IMR-90 (cell line): Measurements from ENCODE around the gene ANKRD11. TPM values are rescaled to one million over a fixed set of nuclear protein-coding genes. Genes with fewer than 3 reads are reported as not detected.

Source experiments
- ATAC-seq: fragments of 200-7000 bp; cut with Tn5 transposase; 2 replicates; pipeline ENCODE4 v1.9.1; 2020; ENCODE audit warnings: low read depth, mild to moderate bottlenecking, moderate library complexity
- BruUV-seq: library from RNA; stranded (reverse); fragments of 400-500 nt; replicated peaks from 2 replicates; lab custom pipeline; 2021; lab: Mats Ljungman, UMichigan
- CTCF ChIA-PET: fragments of 300-600 bp; formaldehyde crosslinking; extraction: SDS; loops from one replicate; lab custom pipeline; 2021; ENCODE audit warnings: antibody characterized with exemption; lab: Yijun Ruan, JAX
- POLR2A ChIA-PET: fragments of 300-600 bp; sonication (Branson Sonifier 250); formaldehyde crosslinking; loops from one replicate; lab custom pipeline; 2022; ENCODE audit warnings: antibody characterized with exemption; ENCODE audit not compliant: unreplicated experiment; lab: Charles Lee
- DNase-seq: peaks from one replicate; pipeline ENCODE4 v3.0.0; 2013
- H2AFZ ChIP-seq: replicated peaks from 2 replicates; pipeline ENCODE3; 2013; ENCODE audit warnings: low read length, mild to moderate bottlenecking; ENCODE audit not compliant: poor library complexity
- H2AK5ac ChIP-seq: 2 replicates; pipeline ENCODE4 v1.6.1; 2013; ENCODE audit warnings: low read depth, low read length, inconsistent platforms
- H2AK9ac ChIP-seq: replicated peaks from 2 replicates; pipeline ENCODE3; 2013; ENCODE audit warnings: mild to moderate bottlenecking, low read depth, low read length, moderate library complexity; ENCODE audit not compliant: poor library complexity
- H2BK120ac ChIP-seq: 2 replicates; pipeline ENCODE4 v1.6.1; 2013; ENCODE audit warnings: low read depth, low read length, inconsistent platforms
- H2BK15ac ChIP-seq: 3 replicates; pipeline ENCODE4 v1.6.1; 2013; ENCODE audit warnings: low read depth, low read length, inconsistent platforms
- H2BK20ac ChIP-seq: 2 replicates; pipeline ENCODE4 v1.6.1; 2013; ENCODE audit warnings: low read depth, mild to moderate bottlenecking, inconsistent platforms, low read length, moderate library complexity
- H2BK5ac ChIP-seq: 2 replicates; pipeline ENCODE4 v1.6.1; 2013; ENCODE audit warnings: mild to moderate bottlenecking, low read depth, low read length, inconsistent platforms; ENCODE audit not compliant: poor library complexity, severe bottlenecking
- H3K14ac ChIP-seq: replicated peaks from 2 replicates; pipeline ENCODE4 v1.6.1; 2013; ENCODE audit warnings: low read depth, low read length, inconsistent platforms
- H3K18ac ChIP-seq: 2 replicates; pipeline ENCODE4 v1.6.1; 2013; ENCODE audit warnings: low read depth, low read length, control low read depth
- H3K23ac ChIP-seq: 2 replicates; pipeline ENCODE4 v1.6.1; 2013; ENCODE audit warnings: low read depth, low read length, inconsistent platforms
- H3K27ac ChIP-seq: 2 replicates; pipeline ENCODE4 v1.5.1; 2013; ENCODE audit warnings: mild to moderate bottlenecking, control low read depth, low read length; ENCODE audit not compliant: insufficient read depth
- H3K27me3 ChIP-seq: 2 replicates; pipeline ENCODE4 v1.6.1; 2013; ENCODE audit warnings: low read length; ENCODE audit not compliant: control insufficient read depth, insufficient read depth
- H3K36me3 ChIP-seq: 2 replicates; pipeline ENCODE4 v1.6.1; 2013; ENCODE audit warnings: low read length, mixed read lengths; ENCODE audit not compliant: control insufficient read depth, insufficient read depth
- H3K4ac ChIP-seq: 2 replicates; pipeline ENCODE4 v1.6.1; 2013; ENCODE audit warnings: low read depth, low read length, inconsistent platforms
- H3K4me1 ChIP-seq: 2 replicates; pipeline ENCODE4 v1.6.1; 2013; ENCODE audit warnings: low read length, mixed read lengths; ENCODE audit not compliant: control insufficient read depth, insufficient read depth
- H3K4me2 ChIP-seq: 2 replicates; pipeline ENCODE4 v1.6.1; 2013; ENCODE audit warnings: low read depth, mild to moderate bottlenecking, control low read depth, low read length, moderate library complexity
- H3K4me3 ChIP-seq: 2 replicates; pipeline ENCODE4 v1.5.1; 2013; ENCODE audit warnings: low read depth, mild to moderate bottlenecking, control low read depth, low read length, moderate library complexity; ENCODE audit not compliant: insufficient read depth
- H3K56ac ChIP-seq: 2 replicates; pipeline ENCODE4 v1.6.1; 2013; ENCODE audit warnings: low read length, inconsistent platforms; ENCODE audit not compliant: insufficient read depth; ENCODE audit errors: extremely low read depth
- H3K79me1 ChIP-seq, 2 experiments: 2 replicates each; pipeline ENCODE4 v1.6.1; 2013; ENCODE audit warnings: low read length in 2 of 2, inconsistent platforms in 1 of 2, low read depth in 1 of 2
- H3K9ac ChIP-seq: 2 replicates; pipeline ENCODE4 v1.6.1; 2013; ENCODE audit warnings: low read depth, low read length, control low read depth
- H3K9me1 ChIP-seq: 2 replicates; pipeline ENCODE4 v1.6.1; 2013; ENCODE audit warnings: low read length, inconsistent platforms; ENCODE audit not compliant: insufficient read depth
- H3K9me3 ChIP-seq: 2 replicates; pipeline ENCODE4 v1.6.1; 2013; ENCODE audit warnings: low read length; ENCODE audit not compliant: control insufficient read depth, insufficient read depth
- H4K20me1 ChIP-seq: 2 replicates; pipeline ENCODE4 v1.6.1; 2013; ENCODE audit warnings: low read length, inconsistent platforms; ENCODE audit not compliant: insufficient read depth
- H4K5ac ChIP-seq: 2 replicates; pipeline ENCODE4 v1.6.1; 2013; ENCODE audit warnings: mild to moderate bottlenecking, low read depth, low read length, control low read depth
- H4K8ac ChIP-seq, 2 experiments: 2 replicates each; pipeline ENCODE4 v1.6.1; 2013; ENCODE audit warnings: low read depth in 2 of 2, low read length in 2 of 2, control low read depth in 1 of 2, inconsistent platforms in 1 of 2
- H4K91ac ChIP-seq: 2 replicates; pipeline ENCODE4 v1.6.1; 2013; ENCODE audit warnings: low read depth, low read length, inconsistent platforms; ENCODE audit not compliant: insufficient read depth
- WGBS, 2 experiments: methylation state at CpG; one replicate each; pipeline versions ENCODE4 v1.1.5 to v1.1.7; 2013; ENCODE audit warnings: missing lambda C conversion rate in 2 of 2; ENCODE audit not compliant: insufficient read length in 1 of 2; ENCODE audit errors: extremely low coverage in 2 of 2; 5-methylcytosine and 5-hydroxymethylcytosine counted together
- dilution Hi-C: fragments of 300-500 bp; cut with HindIII; formaldehyde crosslinking; loops from one replicate; pipeline ENCODE4 v1.14.3; 2018; ENCODE audit warnings: low sequenced_read_pairs; ENCODE audit not compliant: unreplicated experiment
- in situ Hi-C: fragments of 300-500 bp; cut with MboI; formaldehyde crosslinking; loops from 3 replicates; pipeline ENCODE4 v1.14.3; 2019; ENCODE audit warnings: low sequenced_read_pairs, inconsistent platforms, mixed read lengths
- intact Hi-C: fragments of 100-400 bp; cut with micrococcal nuclease; formaldehyde crosslinking; loops from 2 replicates; pipeline ENCODE4 v1.10.0; 2022
- polyA plus RNA-seq, 3 experiments: library from polyadenylated mRNA; depleted of rRNA; stranded (reverse); fragments of >200 nt; gene quantifications; 2 replicates each; pipeline ENCODE4 v1.2.3, GENCODE V29; 2012; ENCODE audit warnings: low replicate concordance in 1 of 3
- total RNA-seq: library from RNA; depleted of rRNA; stranded (reverse); fragments of >200 nt; gene quantifications from 2 replicates; pipeline ENCODE4 v1.2.3, GENCODE V29; 2012
- TF ChIP-seq, protein P1 (sequence below): fragments of 150-350 bp; IDR thresholded peaks from 2 replicates; pipeline ENCODE4 v1.6.1; 2016; ENCODE audit warnings: low read depth, mild to moderate bottlenecking, low read length, moderate library complexity, borderline replicate concordance

The ANKRD11 gene
- total and polyA plus RNA-seq, 2 of the 4 experiments (the other 2 are of a cell fraction), result 46.8 to 71.9 TPM

DNA sequence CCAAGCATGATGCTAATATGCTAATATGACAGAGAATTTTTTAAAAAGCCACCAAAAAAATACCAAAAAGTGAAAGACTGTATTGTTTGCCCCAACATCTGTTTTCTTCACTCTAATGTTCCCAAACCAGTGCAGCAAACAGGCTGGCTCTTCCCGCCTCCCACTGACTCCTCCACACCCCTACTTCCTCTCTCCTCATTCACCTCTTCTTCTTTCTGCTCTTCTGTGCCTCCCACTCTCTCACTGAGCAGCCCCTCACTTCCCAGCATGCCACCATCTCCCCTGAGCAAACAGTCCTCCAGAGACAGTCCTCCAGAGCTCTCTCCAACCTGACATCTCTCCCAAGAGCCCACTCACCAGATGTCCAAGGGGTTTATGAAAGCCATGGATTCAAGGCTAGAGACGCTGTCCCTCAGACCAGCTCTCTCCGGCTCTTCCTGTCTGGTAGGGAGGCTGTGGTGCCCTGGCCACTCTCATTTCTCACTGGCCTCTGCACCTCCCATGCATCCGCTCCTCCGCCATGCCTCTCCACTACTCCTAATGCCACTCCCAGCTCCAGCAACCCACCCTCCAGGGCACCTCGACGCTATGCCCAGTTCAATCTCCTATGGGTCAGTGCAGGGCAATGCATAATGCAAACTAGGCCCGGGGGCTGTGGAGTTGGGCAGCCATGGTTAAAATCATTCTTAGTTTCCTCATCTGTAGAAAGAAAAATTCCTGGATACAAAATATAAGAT lies 52.9 kb downstream of the ANKRD11 start:
- H2AK9ac ChIP-seq, result no peak overlapping the region
- H4K5ac ChIP-seq, result no peak overlapping the region
- H3K9me1 ChIP-seq, result peaks cover 67% of the 10 kb centered on the region
- H2BK5ac ChIP-seq, result no peak overlapping the region
- BruUV-seq, result no TSS peak
- intact Hi-C loops, result no loop called here
- no peak overlapping the region for H3K4me3 ChIP-seq
- no peak overlapping the region for H3K9ac ChIP-seq
- ChIA-PET POLR2A (no interaction called here), CTCF (no interaction called here)
- peaks cover 2 to 89% of the 10 kb centered on the region in 2 experiments; a peak in 2 of 4 replicates for H3K79me1 ChIP-seq
- H2BK20ac ChIP-seq, result no peak overlapping the region
- no peak overlapping the region for H3K14ac ChIP-seq
- no peak for ATAC-seq
- peaks cover 5% of the 10 kb centered on the region; the same call in 1 of the 2 replicates for H3K36me3 ChIP-seq
- no peak overlapping the region for H3K4me2 ChIP-seq
- H3K27me3 ChIP-seq, result no peaks in the 10 kb centered on the region
- no peak overlapping the region for H4K8ac ChIP-seq
- DNase-seq, result no peak
- no peak overlapping the region for H4K91ac ChIP-seq
- no peak overlapping the region for H3K56ac ChIP-seq
- dilution Hi-C loops, result no loop called here
- no peak overlapping the region for H3K18ac ChIP-seq
- peaks cover 23% of the 10 kb centered on the region for H3K4me1 ChIP-seq
- WGBS, 2 experiments, result 100% methylated on average over 3 of the region's 8 CpGs; no CpG with 5 or more reads in 1 of the 2 experiments
- in situ Hi-C loops, result no loop called here
- H2BK15ac ChIP-seq, result no peak overlapping the region
- H4K20me1 ChIP-seq, result peaks cover 100% of the 10 kb centered on the region
- no peak overlapping the region for H2AFZ ChIP-seq
- no peaks in the 10 kb centered on the region for H3K9me3 ChIP-seq
- TF ChIP-seq, protein P1, sequence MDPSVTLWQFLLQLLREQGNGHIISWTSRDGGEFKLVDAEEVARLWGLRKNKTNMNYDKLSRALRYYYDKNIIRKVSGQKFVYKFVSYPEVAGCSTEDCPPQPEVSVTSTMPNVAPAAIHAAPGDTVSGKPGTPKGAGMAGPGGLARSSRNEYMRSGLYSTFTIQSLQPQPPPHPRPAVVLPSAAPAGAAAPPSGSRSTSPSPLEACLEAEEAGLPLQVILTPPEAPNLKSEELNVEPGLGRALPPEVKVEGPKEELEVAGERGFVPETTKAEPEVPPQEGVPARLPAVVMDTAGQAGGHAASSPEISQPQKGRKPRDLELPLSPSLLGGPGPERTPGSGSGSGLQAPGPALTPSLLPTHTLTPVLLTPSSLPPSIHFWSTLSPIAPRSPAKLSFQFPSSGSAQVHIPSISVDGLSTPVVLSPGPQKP, result no peak
- H3K23ac ChIP-seq, result no peak overlapping the region
- H2AK5ac ChIP-seq, result no peak overlapping the region
- H3K4ac ChIP-seq, result no peak overlapping the region
- H3K27ac ChIP-seq, result no peak overlapping the region
- no peak overlapping the region for H2BK120ac ChIP-seq
